SH-SY5Y (cell line): ENCODE data around the gene OTOS.

Source experiments
- GATA2 ChIP-seq: IDR thresholded peaks from 2 replicates; pipeline ENCODE4 v1.6.1; 2011; ENCODE audit warnings: mild to moderate bottlenecking, low read depth, low read length
- GATA3 ChIP-seq: IDR thresholded peaks from 2 replicates; pipeline ENCODE4 v1.6.1; 2011; ENCODE audit warnings: low read depth, mild to moderate bottlenecking, low read length, moderate library complexity

- TF ChIP-seq GATA2 = no peak
- no peak for TF ChIP-seq GATA3
Observed at GRCh38 chr2:240178564-240178963, 38.1 kb upstream of the OTOS start.
